NCI-H748 (cell line): ENCODE results near the gene OR10G3.
"Not testable (repeated sequence)": the region's sequence is repeated elsewhere in the genome, so short reads cannot be mapped to it uniquely, and the experiment has no call there.

Source experiments
- DNase-seq: peaks from one replicate; lab custom pipeline; 2025; ENCODE audit not compliant: unreplicated experiment; lab: John Stamatoyannopoulos, UW

The OR10G3 gene

GRCh38 chr14:21579976-21580375, at the start of gene OR10G3:
Gene OR10G3, minus strand, starts transcription at chr14:21580076. Its CDS starts 9,332 bp downstream, at chr14:21570744.
- no peak for DNase-seq

- no peak for DNase-seq
Measured at GRCh38 chr14:21626491-21627230, 46.8 kb upstream of the OR10G3 start.

- DNase-seq: no peak
Measured at GRCh38 chr14:21617614-21618013, 37.7 kb upstream of the OR10G3 start.

- no peak for DNase-seq
Measured at GRCh38 chr14:21614240-21614639, 34.4 kb upstream of the OR10G3 start.

- DNase-seq: peak; percentile 7
Measured at GRCh38 chr14:21612324-21612723, 32.4 kb upstream of the OR10G3 start.

- not testable (repeated sequence) for DNase-seq
Measured at GRCh38 chr14:21602181-21602580, 22.3 kb upstream of the OR10G3 start.

- DNase-seq: no peak
Measured at GRCh38 chr14:21589317-21589716, 9.4 kb upstream of the OR10G3 start.

GRCh38 chr14:21575661-21576060, 4.2 kb downstream of the OR10G3 start:
- DNase-seq: no peak

- DNase-seq: no peak
Measured at GRCh38 chr14:21572604-21573003, 7.3 kb downstream of the OR10G3 start.

GRCh38 chr14:21558703-21559170, 21.1 kb downstream of the OR10G3 start:
- DNase-seq: no peak

GRCh38 chr14:21557084-21557901, 22.6 kb downstream of the OR10G3 start:
- DNase-seq: peak; percentile 93

- no peak for DNase-seq
Measured at GRCh38 chr14:21556378-21557083, 23.3 kb downstream of the OR10G3 start.

- DNase-seq: no peak
Measured at GRCh38 chr14:21553266-21553665, 26.6 kb downstream of the OR10G3 start.

- DNase-seq: not testable (repeated sequence)
Measured at GRCh38 chr14:21544588-21544987, 35.3 kb downstream of the OR10G3 start.

- no peak for DNase-seq
Measured at GRCh38 chr14:21543963-21544362, 35.9 kb downstream of the OR10G3 start.

GRCh38 chr14:21543521-21543960, 36.3 kb downstream of the OR10G3 start:
- DNase-seq: no peak

GRCh38 chr14:21541413-21542074, 38.3 kb downstream of the OR10G3 start:
- no peak for DNase-seq

GRCh38 chr14:21539189-21539940, 40.5 kb downstream of the OR10G3 start:
- DNase-seq: no peak

- no peak for DNase-seq
Measured at GRCh38 chr14:21537090-21537424, 42.8 kb downstream of the OR10G3 start.

- DNase-seq: peak; percentile 51
Measured at GRCh38 chr14:21536418-21537089, 43.3 kb downstream of the OR10G3 start.
